ENCODE data around the gene CT55.
"Not testable (repeated sequence)": the region's sequence is repeated elsewhere in the genome, so short reads cannot be mapped to it uniquely, and the experiment has no call there.

DNA sequence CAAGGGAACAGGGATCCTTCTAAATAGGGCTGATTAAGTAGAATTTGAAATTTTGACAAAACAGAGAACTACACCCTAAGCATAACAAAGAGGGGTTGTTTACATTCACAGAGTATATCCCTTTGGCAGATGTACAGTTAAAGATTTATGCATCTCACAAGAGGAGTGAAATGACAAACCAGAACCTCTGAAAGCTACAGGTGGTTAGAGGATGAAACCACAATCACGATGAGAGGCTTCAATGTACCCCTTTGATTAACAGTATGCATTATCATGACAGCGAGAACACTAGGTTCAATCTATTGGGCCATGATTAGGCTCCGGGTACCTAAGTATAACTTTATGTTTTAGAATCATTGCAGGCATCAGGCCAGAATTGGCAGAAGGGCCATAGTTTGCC, 16.5 kb downstream of the CT55 start:
- TF ChIP-seq, protein P1, sequence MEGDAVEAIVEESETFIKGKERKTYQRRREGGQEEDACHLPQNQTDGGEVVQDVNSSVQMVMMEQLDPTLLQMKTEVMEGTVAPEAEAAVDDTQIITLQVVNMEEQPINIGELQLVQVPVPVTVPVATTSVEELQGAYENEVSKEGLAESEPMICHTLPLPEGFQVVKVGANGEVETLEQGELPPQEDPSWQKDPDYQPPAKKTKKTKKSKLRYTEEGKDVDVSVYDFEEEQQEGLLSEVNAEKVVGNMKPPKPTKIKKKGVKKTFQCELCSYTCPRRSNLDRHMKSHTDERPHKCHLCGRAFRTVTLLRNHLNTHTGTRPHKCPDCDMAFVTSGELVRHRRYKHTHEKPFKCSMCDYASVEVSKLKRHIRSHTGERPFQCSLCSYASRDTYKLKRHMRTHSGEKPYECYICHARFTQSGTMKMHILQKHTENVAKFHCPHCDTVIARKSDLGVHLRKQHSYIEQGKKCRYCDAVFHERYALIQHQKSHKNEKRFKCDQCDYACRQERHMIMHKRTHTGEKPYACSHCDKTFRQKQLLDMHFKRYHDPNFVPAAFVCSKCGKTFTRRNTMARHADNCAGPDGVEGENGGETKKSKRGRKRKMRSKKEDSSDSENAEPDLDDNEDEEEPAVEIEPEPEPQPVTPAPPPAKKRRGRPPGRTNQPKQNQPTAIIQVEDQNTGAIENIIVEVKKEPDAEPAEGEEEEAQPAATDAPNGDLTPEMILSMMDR (conservative IDR thresholded peaks at IDR 0.05; ENCODE audit: low read depth, low read length), result not testable (repeated sequence)
- not testable (repeated sequence) for TF ChIP-seq EZH2 (IDR thresholded peaks at IDR 0.05; ENCODE audit: borderline replicate concordance, low read depth, low read length, poor library complexity, severe bottlenecking)
